Osteocyte (in vitro differentiated cells): ENCODE data around the gene ROR2. TPM values are rescaled to one million over a fixed set of nuclear protein-coding genes. Genes with fewer than 3 reads are reported as not detected.

Experiments used
- DNase-seq: peaks from one replicate; pipeline ENCODE4 v3.0.0; 2021; ENCODE audit warnings: mixed read lengths; ENCODE audit not compliant: unreplicated experiment; ENCODE audit errors: extremely low spot score
- H3K27ac Mint-ChIP-seq: one replicate; pipeline ENCODE4 v1.8.0; 2021; ENCODE audit warnings: mild to moderate bottlenecking, mixed read lengths; ENCODE audit not compliant: unreplicated experiment
- H3K27me3 Mint-ChIP-seq: one replicate; pipeline ENCODE4 v1.8.0; 2021; ENCODE audit warnings: mixed read lengths; ENCODE audit not compliant: unreplicated experiment
- H3K36me3 Mint-ChIP-seq: one replicate; pipeline ENCODE4 v1.8.0; 2021; ENCODE audit warnings: mixed read lengths; ENCODE audit not compliant: unreplicated experiment
- H3K4me1 Mint-ChIP-seq: one replicate; pipeline ENCODE4 v1.8.0; 2021; ENCODE audit warnings: mixed read lengths; ENCODE audit not compliant: unreplicated experiment
- H3K4me3 Mint-ChIP-seq: one replicate; pipeline ENCODE4 v1.8.0; 2021; ENCODE audit warnings: mild to moderate bottlenecking, moderate library complexity, mixed read lengths; ENCODE audit not compliant: unreplicated experiment
- H3K9me3 Mint-ChIP-seq: one replicate; pipeline ENCODE4 v1.8.0; 2021; ENCODE audit warnings: mixed read lengths; ENCODE audit not compliant: unreplicated experiment
- total RNA-seq: library from RNA; stranded (reverse); gene quantifications from 2 replicates; pipeline ENCODE4 v1.2.1, GENCODE V29; 2021
- TF ChIP-seq, protein P1 (sequence below): fragments of 200-600 bp; sonication (generic); IDR thresholded peaks from 2 replicates; pipeline ENCODE4 v1.5.0; 2021; ENCODE audit warnings: antibody characterized with exemption, mild to moderate bottlenecking, moderate library complexity

ROR2 gene
- total RNA-seq, 1 donor from 2014 or later: 48.2 TPM

GRCh38 chr9:91883503-91883902 is 66.5 kb downstream of the ROR2 start:
- no peak overlapping the region for H3K4me3 Mint-ChIP-seq
- H3K36me3 Mint-ChIP-seq: peaks cover 10% of the 10 kb centered on the region
- H3K4me1 Mint-ChIP-seq: peaks cover 54% of the 10 kb centered on the region
- no peak for DNase-seq
- H3K27me3 Mint-ChIP-seq: no peaks in the 10 kb centered on the region
- peak overlapping the region; percentile 27 for H3K27ac Mint-ChIP-seq
- no peaks in the 10 kb centered on the region for H3K9me3 Mint-ChIP-seq
- TF ChIP-seq, protein P1, sequence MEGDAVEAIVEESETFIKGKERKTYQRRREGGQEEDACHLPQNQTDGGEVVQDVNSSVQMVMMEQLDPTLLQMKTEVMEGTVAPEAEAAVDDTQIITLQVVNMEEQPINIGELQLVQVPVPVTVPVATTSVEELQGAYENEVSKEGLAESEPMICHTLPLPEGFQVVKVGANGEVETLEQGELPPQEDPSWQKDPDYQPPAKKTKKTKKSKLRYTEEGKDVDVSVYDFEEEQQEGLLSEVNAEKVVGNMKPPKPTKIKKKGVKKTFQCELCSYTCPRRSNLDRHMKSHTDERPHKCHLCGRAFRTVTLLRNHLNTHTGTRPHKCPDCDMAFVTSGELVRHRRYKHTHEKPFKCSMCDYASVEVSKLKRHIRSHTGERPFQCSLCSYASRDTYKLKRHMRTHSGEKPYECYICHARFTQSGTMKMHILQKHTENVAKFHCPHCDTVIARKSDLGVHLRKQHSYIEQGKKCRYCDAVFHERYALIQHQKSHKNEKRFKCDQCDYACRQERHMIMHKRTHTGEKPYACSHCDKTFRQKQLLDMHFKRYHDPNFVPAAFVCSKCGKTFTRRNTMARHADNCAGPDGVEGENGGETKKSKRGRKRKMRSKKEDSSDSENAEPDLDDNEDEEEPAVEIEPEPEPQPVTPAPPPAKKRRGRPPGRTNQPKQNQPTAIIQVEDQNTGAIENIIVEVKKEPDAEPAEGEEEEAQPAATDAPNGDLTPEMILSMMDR: no peak

DNA sequence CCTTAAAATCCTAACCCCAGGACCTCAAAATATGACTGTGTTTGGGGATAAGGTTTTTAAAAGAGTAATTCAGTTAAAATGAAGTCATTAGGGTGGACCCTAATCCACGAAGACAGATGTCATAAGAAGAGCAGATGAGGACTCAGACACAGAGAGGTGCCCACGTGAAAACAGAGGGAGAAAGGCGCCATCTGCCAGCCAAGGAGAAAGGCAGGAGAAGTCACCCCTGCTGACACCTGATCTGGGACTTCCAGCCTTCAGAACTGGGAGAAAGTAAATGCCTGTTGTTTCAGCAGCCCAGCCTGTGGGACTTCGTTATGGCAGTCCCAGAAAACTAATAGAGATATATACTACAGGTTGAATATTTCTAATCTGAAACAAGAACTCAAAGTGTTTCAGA is 67.4 kb downstream of the ROR2 start:
- Mint-ChIP-seq H3K4me1 (peaks cover 45% of the 10 kb centered on the region), H3K27me3 (no peaks in the 10 kb centered on the region), H3K36me3 (peaks cover 17% of the 10 kb centered on the region)

DNA sequence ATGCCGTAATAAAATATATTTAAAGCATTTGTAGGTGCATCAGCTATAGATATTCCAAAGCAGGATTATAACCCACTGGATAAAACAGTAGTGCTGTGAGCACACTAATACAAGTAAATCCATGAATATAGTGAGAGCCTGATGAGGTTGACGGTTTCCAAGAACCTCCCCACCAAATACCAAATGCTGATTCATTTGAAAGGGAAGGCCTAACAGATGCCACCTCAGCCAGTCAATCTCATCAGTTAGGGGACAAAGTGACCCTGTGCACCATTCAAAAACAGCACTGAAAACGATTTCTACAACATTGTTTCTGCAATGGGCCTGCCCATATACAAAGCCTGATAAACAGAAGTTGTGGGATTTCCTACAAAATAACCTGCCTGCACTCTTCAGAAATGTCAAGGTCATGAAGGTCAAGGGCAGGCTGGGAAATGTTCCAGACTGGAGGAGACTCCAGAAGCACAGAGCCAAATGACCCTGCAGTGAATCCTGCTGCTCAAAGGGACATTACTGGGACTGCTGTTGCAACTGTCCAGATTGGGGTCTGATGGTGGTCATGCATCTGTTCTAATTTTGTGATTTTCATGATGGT is 69.6 kb downstream of the ROR2 start:
- Mint-ChIP-seq H3K4me3 (no peak overlapping the region), H3K9me3 (no peaks in the 10 kb centered on the region), H3K4me1 (peaks cover 33% of the 10 kb centered on the region), H3K27me3 (no peaks in the 10 kb centered on the region), H3K27ac (no peak overlapping the region), H3K36me3 (peaks cover 23% of the 10 kb centered on the region)
- DNase-seq: no peak
- TF ChIP-seq, protein P1: no peak

More for the DNA sequence above, 67.4 kb downstream of the ROR2 start:
- Mint-ChIP-seq H3K9me3 (no peaks in the 10 kb centered on the region), H3K4me3 (no peak overlapping the region), H3K27ac (no peak overlapping the region)
- TF ChIP-seq, protein P1: no peak
- no peak for DNase-seq

DNA sequence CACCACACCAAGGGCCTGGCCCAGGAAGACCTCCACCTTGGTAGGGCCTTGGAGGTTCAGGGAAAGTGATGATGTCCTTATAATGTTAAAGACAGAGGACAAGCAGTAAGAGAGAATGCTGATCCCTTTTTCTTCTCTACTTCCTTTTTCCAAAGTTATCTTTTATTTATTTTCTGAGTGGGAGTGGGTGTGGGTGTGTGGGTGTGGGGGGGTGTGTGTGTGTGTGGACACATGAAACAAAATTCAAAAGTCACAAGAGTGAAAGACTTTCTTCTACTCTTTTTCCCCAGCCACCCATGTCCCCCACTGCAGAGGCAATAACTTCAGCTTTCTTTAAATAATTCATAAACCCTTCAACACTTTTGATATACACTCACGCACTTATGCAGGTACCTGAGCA is 70.8 kb downstream of the ROR2 start:
- H3K27me3 Mint-ChIP-seq: no peaks in the 10 kb centered on the region
- H3K4me3 Mint-ChIP-seq: no peak overlapping the region
- no peaks in the 10 kb centered on the region for H3K9me3 Mint-ChIP-seq
- peaks cover 27% of the 10 kb centered on the region for H3K4me1 Mint-ChIP-seq
- peaks cover 23% of the 10 kb centered on the region for H3K36me3 Mint-ChIP-seq
- TF ChIP-seq, protein P1: no peak
- DNase-seq: no peak
- H3K27ac Mint-ChIP-seq: no peak overlapping the region

DNA sequence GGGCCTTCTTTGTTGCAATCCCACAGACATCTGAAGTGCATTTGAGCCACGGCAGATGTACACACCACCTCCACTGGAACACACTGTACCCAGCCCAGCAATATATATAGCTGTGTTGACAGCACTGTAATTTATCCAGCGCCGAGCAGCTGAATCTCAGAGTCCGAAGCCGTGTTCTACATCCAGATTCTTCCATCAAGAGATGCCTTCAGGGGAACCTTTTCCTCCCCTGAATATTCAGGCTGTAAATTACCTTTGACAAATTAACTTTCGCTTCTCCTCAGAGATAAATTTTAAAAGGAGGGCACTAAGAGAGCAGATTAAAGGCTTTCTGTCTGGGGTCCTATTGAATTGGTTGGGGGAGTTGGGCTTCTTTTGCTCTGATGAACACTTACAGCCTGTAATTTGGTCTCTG is 76.4 kb downstream of the ROR2 start:
- Mint-ChIP-seq H3K27ac (no peak overlapping the region), H3K4me3 (no peak overlapping the region), H3K9me3 (no peaks in the 10 kb centered on the region), H3K27me3 (no peaks in the 10 kb centered on the region), H3K4me1 (peaks cover 22% of the 10 kb centered on the region), H3K36me3 (peaks cover 16% of the 10 kb centered on the region)
- TF ChIP-seq, protein P1: no peak
- DNase-seq: no peak
